Amniotic stem cell (primary cell): ENCODE measurements around the gene BTBD2.

Experiments
- DNase-seq: peaks from one replicate; lab custom pipeline; 2025; lab: John Stamatoyannopoulos, UW

BTBD2 gene

GRCh38 chr19:1959928-1960589 lies 55.5 kb downstream of the BTBD2 start:
- DNase-seq: no peak

- DNase-seq: no peak
These were observed 57.8 kb downstream of the BTBD2 start for GRCh38 chr19:1957562-1958248.

GRCh38 chr19:1956868-1957492 lies 58.5 kb downstream of the BTBD2 start:
- no peak for DNase-seq

GRCh38 chr19:1956122-1956494 lies 59.4 kb downstream of the BTBD2 start:
- no peak for DNase-seq

GRCh38 chr19:1955171-1956121 lies 60.1 kb downstream of the BTBD2 start:
- no peak for DNase-seq

- no peak for DNase-seq
These were observed 61.0 kb downstream of the BTBD2 start for GRCh38 chr19:1954532-1954933.

GRCh38 chr19:1953441-1954094 lies 61.9 kb downstream of the BTBD2 start:
- DNase-seq: no peak

- DNase-seq: no peak
These were observed 62.5 kb downstream of the BTBD2 start for GRCh38 chr19:1953037-1953436.

GRCh38 chr19:1952635-1953034 lies 62.9 kb downstream of the BTBD2 start:
- DNase-seq: no peak

GRCh38 chr19:1950640-1951039 lies 64.9 kb downstream of the BTBD2 start:
- no peak for DNase-seq

GRCh38 chr19:1949304-1950101 lies 66.0 kb downstream of the BTBD2 start:
- no peak for DNase-seq

GRCh38 chr19:1947651-1948209 lies 67.8 kb downstream of the BTBD2 start:
- DNase-seq: no peak

GRCh38 chr19:1945899-1946298 lies 69.6 kb downstream of the BTBD2 start:
- DNase-seq: no peak

GRCh38 chr19:1944916-1945561 lies 70.5 kb downstream of the BTBD2 start:
- DNase-seq: no peak

GRCh38 chr19:1944088-1944915 lies 71.2 kb downstream of the BTBD2 start:
- DNase-seq: no peak

GRCh38 chr19:1943661-1944087 lies 71.8 kb downstream of the BTBD2 start:
- DNase-seq: no peak

- no peak for DNase-seq
These were observed 72.5 kb downstream of the BTBD2 start for GRCh38 chr19:1942934-1943555.

- DNase-seq: peak; percentile 50
These were observed 73.2 kb downstream of the BTBD2 start for GRCh38 chr19:1942078-1942933.
